Right renal pelvis (tissue), 4 donors: Measurements from ENCODE around the gene SSH3. TPM values are rescaled to one million over a fixed set of nuclear protein-coding genes. Genes with fewer than 3 reads are reported as not detected.
"Not testable (repeated sequence)": the region's sequence is repeated elsewhere in the genome, so short reads cannot be mapped to it uniquely, and the experiment has no call there.

Experiments used
- DNase-seq, 4 donors: peaks; one replicate each; pipeline ENCODE4 v3.0.0-alpha.2; 2013; ENCODE audit warnings: low read depth in 4 of 4, low spot score in 3 of 4, missing footprints in 1 of 4
- polyA plus RNA-seq, 4 donors: library from polyadenylated mRNA; unstranded; fragments of 120-200 nt; gene quantifications; one replicate each; pipeline ENCODE4 v1.2.1, GENCODE V29; 2013; ENCODE audit not compliant: insufficient read length in 4 of 4

SSH3 gene
- polyA plus RNA-seq: 10 to 100 TPM; 24.3 to 32.3 (median 24.6) TPM

GRCh38 chr11:67303132-67303834 is at the start of gene SSH3:
Gene SSH3, plus strand, starts transcription at chr11:67303530. Its CDS starts 96 bp downstream, at chr11:67303626.
- DNase-seq: no peak

GRCh38 chr11:67253872-67254624 is 49.3 kb upstream of the SSH3 start:
- no peak for DNase-seq

GRCh38 chr11:67254798-67255197 is 48.5 kb upstream of the SSH3 start:
- no peak for DNase-seq

GRCh38 chr11:67255353-67255752 is 48.0 kb upstream of the SSH3 start:
- no peak for DNase-seq

- no peak for DNase-seq
Measured at GRCh38 chr11:67255864-67256263, 47.5 kb upstream of the SSH3 start.

GRCh38 chr11:67256477-67257135 is 46.7 kb upstream of the SSH3 start:
- no peak for DNase-seq

- no peak for DNase-seq
Measured at GRCh38 chr11:67260406-67260805, 42.9 kb upstream of the SSH3 start.

GRCh38 chr11:67260885-67261639 is 42.3 kb upstream of the SSH3 start:
- DNase-seq: not testable (repeated sequence)

GRCh38 chr11:67261640-67261945 is 41.7 kb upstream of the SSH3 start:
- no peak for DNase-seq

- DNase-seq: no peak
Measured at GRCh38 chr11:67261946-67262681, 41.2 kb upstream of the SSH3 start.

GRCh38 chr11:67262731-67263675 is 40.3 kb upstream of the SSH3 start:
- DNase-seq: no peak

- no peak for DNase-seq
Measured at GRCh38 chr11:67264260-67264659, 39.1 kb upstream of the SSH3 start.

GRCh38 chr11:67264877-67265632 is 38.3 kb upstream of the SSH3 start:
- DNase-seq: no peak

GRCh38 chr11:67265633-67266448 is 37.5 kb upstream of the SSH3 start:
- DNase-seq: no peak

GRCh38 chr11:67266449-67267187 is 36.7 kb upstream of the SSH3 start, which contains the start of gene GRK2:
Gene GRK2, plus strand, starts transcription at chr11:67266473. Its CDS starts 227 bp downstream, at chr11:67266700.
- DNase-seq: no peak

- DNase-seq: no peak
Measured at GRCh38 chr11:67267188-67268080, 35.9 kb upstream of the SSH3 start.
